ENCODE results near the gene GMEB2. TPM values are rescaled to one million over a fixed set of nuclear protein-coding genes. Genes with fewer than 3 reads are reported as not detected.
A peak's percentile ranks its signal among the peaks of the same experiment; 100 is the strongest.
"Not testable (repeated sequence)": the region's sequence is repeated elsewhere in the genome, so short reads cannot be mapped to it uniquely, and the experiment has no call there.

The GMEB2 gene
- total RNA-seq, 2 experiments from 2014 or later: 13.8 to 14.6 TPM

- DNase-seq: no peak
- Mint-ChIP-seq H3K27me3 (no peaks in the 10 kb centered on the region), H3K9me3 (no peaks in the 10 kb centered on the region), H3K4me1 (peaks cover 14% of the 10 kb centered on the region), H3K36me3 (peaks cover 11% of the 10 kb centered on the region), H3K4me3 (no peak overlapping the region), H3K27ac (no peak overlapping the region)
Measured at GRCh38 chr20:63661108-63661507, 34.2 kb upstream of the GMEB2 start.

DNA sequence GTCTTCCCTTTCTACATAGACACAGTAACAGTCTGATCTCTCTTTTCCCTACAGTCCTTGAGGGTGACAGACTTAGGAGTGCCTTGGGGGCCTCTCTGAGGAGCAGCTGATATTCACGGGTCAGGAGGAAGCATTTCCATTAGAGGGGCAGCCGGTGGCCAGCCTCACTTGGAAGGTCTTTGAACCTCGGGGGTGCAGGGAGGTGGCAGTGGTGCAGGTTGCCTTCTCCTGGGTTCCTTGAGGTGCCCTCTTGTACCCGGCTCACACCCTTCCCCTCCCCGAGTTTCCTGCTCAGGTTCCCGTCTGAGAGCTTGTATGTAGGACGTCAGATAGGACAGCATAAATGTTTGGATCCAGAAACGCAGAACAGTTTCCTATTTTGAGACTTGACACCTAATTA lies 33.7 kb upstream of the GMEB2 start:
- Mint-ChIP-seq H3K36me3 (peaks cover 11% of the 10 kb centered on the region), H3K27me3 (no peaks in the 10 kb centered on the region), H3K4me1 (peaks cover 14% of the 10 kb centered on the region), H3K9me3 (no peaks in the 10 kb centered on the region), H3K4me3 (no peak overlapping the region), H3K27ac (no peak overlapping the region)
- DNase-seq: no peak

DNA sequence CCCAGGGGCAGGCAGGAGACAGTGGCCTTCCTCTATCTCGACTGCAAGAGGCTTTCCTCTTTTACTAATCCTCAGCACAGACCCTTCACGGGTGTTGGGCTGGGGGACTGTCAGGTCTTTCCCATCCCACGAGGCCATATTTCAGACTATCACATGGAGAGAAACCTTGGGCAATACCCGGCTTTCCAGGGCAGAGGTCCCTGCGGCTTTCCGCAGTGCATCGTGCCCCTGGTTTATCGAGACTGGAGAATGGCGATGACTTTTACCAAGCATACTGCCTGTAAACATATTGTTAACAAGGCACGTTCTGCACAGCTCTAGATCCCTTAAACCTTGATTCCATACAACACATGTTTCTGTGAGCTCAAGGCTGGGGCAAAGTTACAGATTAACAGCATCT lies 33.3 kb upstream of the GMEB2 start:
- Mint-ChIP-seq H3K36me3 (peaks cover 11% of the 10 kb centered on the region), H3K4me1 (peaks cover 14% of the 10 kb centered on the region), H3K4me3 (peak overlapping the region; percentile 91)
- not testable (repeated sequence) for H3K27me3 Mint-ChIP-seq, H3K9me3 Mint-ChIP-seq, DNase-seq, H3K27ac Mint-ChIP-seq

DNA sequence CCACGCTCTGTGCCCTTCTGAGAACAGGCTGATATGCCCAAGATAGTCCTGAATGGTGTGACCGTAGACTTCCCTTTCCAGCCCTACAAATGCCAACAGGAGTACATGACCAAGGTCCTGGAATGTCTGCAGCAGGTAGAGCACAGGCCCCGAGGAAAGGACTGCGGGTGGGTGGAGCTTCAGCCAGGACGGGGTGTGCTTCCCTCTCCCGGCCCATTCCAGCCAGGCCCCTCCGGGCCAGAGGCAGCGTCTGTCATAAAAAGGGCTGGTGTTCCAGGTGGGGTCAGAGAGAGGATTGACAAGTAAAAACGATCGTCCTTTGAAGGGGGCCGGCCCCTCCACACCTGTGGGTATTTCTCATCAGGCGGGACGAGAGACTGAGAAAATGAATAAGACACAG lies 32.5 kb upstream of the GMEB2 start:
- Mint-ChIP-seq H3K36me3 (peaks cover 9% of the 10 kb centered on the region), H3K4me1 (peaks cover 19% of the 10 kb centered on the region), H3K9me3 (no peaks in the 10 kb centered on the region), H3K27me3 (no peaks in the 10 kb centered on the region), H3K4me3 (peak overlapping the region; percentile 91), H3K27ac (no peak overlapping the region)
- DNase-seq: no peak

DNA sequence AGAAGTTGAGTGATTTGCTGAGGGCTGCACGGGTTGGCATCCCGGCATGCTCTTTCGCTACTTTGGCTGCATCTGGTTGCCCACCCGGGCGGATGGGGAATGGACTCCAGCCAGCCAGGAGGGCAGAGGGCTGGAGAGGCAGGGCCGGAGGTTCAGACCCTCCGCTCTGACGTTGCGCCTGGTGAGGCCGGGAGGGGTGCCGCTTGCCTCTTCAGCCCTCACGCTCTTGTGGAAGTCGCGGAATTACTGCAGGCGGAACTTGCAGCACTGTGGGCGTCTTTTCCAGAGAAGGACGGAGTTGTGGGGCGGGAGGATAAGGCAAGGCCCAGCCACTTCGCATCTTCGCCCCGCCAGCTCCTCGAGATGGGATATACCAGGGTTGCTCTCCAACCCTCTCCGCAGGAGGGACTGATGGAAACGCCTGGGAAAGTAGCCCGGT lies 31.9 kb upstream of the GMEB2 start:
- peaks cover 9% of the 10 kb centered on the region for H3K36me3 Mint-ChIP-seq
- H3K27ac Mint-ChIP-seq: peak overlapping the region; percentile 92
- H3K9me3 Mint-ChIP-seq: no peaks in the 10 kb centered on the region
- H3K4me1 Mint-ChIP-seq: peaks cover 26% of the 10 kb centered on the region
- DNase-seq: peak; percentile 29
- peak overlapping the region; percentile 91 for H3K4me3 Mint-ChIP-seq
- H3K27me3 Mint-ChIP-seq: no peaks in the 10 kb centered on the region

DNA sequence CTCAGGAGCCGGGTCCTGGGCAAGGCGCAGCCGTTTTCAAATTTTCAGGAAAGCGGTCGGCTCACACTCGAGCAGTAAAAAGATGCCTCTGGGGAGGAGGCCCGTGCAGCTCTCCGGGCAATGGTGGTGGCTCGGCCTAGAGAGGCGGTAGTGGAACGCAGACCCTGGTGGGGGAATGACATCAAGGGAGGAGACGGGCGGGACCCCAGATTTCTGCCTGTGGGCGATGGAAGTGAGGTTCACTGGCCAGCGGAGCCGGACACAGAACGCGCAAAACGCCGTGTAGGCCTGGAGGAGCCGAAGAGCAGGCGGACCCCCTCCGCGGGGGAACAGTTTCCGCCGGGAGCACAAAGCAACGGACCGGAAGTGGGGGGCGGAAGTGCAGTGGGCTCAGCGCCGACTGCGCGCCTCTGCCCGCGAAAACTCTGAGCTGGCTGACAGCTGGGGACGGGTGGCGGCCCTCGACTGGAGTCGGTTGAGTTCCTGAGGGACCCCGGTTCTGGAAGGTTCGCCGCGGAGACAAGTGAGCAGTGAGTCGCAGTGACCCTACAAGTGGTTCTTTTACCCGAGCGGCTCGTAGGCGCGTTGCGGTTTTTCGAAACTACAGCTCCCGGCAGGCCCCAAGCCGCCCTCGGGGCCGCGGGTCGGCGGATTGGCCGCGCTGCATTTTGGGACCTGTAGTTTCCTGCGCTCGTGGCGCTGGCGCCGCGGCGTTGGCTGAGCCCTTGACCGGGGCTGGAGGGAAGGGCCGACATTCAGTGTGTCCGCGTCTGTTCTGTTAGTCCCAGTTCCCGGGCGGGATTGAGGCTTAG lies 31.2 kb upstream of the GMEB2 start, which contains the start of gene RTEL1:
RTEL1 (plus strand) TSS at position 376 of the 812 bp plus-strand sequence. CDS start 1,091 bp downstream, outside the sequence.
- DNase-seq: peak; percentile 91
- Mint-ChIP-seq H3K27me3 (no peaks in the 10 kb centered on the region), H3K4me1 (peaks cover 26% of the 10 kb centered on the region), H3K27ac (peak within 1 kb of the TSS; percentile 92), H3K4me3 (peak within 1 kb of the TSS; percentile 91), H3K36me3 (peaks cover 9% of the 10 kb centered on the region), H3K9me3 (no peaks in the 10 kb centered on the region)

DNA sequence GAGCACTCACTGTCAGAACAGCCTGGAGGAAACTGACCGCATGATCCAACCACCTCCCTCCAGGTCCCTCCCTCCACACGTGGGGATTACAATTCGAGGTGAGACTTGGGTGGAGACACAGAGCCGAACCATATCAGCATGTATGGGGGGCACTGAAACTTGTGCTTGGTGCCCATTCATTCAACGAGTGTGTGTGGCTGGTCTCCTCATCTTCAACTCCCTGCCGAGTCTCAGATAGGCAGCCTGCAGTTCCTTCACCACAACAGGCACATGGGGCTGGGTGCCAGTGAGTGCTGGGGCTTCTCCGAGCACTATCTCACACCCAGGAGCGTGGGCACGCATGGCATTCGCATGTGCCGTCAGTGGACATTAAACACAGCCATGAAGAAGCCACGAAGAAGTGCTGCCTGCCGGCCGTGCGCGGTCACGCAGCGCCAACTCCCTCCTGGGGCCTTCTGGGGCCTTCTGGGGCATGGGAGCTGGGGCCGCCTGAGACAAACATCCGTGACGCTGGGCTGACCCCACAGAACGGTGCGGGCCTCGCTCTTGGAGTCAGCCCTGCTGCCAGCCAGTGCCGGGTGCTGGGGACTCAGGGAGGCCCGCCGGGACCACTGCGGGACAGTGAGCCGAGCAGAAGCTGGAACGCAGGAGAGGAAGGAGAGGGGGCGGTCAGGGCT lies 30.5 kb upstream of the GMEB2 start:
- no peak for DNase-seq
- no peaks in the 10 kb centered on the region for H3K9me3 Mint-ChIP-seq
- H3K4me3 Mint-ChIP-seq: peak overlapping the region; percentile 91
- peak overlapping the region; percentile 92 for H3K27ac Mint-ChIP-seq
- H3K4me1 Mint-ChIP-seq: peaks cover 26% of the 10 kb centered on the region
- peaks cover 8% of the 10 kb centered on the region for H3K36me3 Mint-ChIP-seq
- H3K27me3 Mint-ChIP-seq: no peaks in the 10 kb centered on the region

DNA sequence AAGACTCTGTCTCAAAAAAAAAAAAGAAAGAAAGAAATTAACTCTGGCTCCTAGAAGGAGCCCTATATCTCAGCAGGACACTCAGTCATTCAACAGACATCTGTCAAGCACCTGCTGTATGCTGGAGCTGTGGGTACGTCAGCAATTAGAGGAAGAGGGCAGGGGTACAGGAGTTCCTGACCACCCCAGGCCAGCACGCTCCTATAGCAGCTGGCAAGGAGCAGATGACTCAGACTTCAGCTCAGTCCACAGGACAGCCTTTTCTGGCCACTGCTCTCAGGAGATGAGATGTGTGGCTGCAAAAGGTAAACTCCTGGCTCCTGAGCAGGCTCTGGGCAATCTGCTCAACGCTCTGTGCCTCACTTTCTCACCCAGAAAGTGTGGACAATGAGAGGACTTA lies 29.6 kb upstream of the GMEB2 start:
- DNase-seq: no peak
- Mint-ChIP-seq H3K4me3 (peak overlapping the region; percentile 91), H3K27me3 (no peaks in the 10 kb centered on the region), H3K4me1 (peaks cover 29% of the 10 kb centered on the region), H3K9me3 (no peaks in the 10 kb centered on the region), H3K27ac (no peak overlapping the region), H3K36me3 (peaks cover 6% of the 10 kb centered on the region)

GRCh38 chr20:63655249-63655648 lies 28.3 kb upstream of the GMEB2 start:
- H3K4me3 Mint-ChIP-seq: no peak overlapping the region
- H3K27me3 Mint-ChIP-seq: no peaks in the 10 kb centered on the region
- H3K4me1 Mint-ChIP-seq: peaks cover 36% of the 10 kb centered on the region
- H3K27ac Mint-ChIP-seq: no peak overlapping the region
- no peaks in the 10 kb centered on the region for H3K9me3 Mint-ChIP-seq
- peaks cover 6% of the 10 kb centered on the region for H3K36me3 Mint-ChIP-seq
- no peak for DNase-seq

DNA sequence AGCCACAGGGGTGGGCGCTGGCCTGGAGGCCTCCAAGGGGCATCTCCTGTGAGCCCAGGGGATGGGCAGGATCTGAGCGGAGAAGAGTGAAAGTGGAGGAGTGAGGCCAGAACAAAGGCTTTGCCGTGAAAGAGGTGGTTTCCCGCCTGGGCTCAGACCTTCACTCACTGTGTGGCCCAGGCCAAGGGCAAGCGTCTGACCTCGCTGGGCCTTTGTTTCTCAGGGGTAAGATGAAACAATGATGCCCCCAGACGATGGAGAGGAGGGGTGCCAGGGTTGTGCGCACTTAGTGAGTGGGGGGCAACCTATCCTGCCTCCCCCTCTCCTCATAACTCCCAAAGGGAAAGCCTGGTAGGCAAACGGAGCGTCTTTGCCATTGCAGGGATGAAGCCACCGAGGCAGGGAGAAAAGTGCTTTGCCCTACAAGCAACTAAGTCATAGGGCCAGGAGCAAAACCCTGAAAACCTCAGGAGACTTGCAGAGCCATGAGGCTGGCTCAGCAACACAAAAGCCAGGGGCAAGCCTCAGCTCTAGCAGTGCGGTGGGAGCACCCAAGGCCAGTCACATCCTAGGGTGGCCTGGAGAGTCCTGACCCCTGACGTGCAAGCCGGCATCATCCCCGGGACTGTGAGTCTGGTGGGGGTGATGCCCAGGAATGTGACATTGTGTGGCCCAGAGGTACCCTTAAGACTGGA lies 27.2 kb upstream of the GMEB2 start:
- no peaks in the 10 kb centered on the region for H3K36me3 Mint-ChIP-seq
- H3K9me3 Mint-ChIP-seq: no peaks in the 10 kb centered on the region
- DNase-seq: no peak
- peak overlapping the region; percentile 81 for H3K4me3 Mint-ChIP-seq
- H3K4me1 Mint-ChIP-seq: peaks cover 29% of the 10 kb centered on the region
- peak overlapping the region; percentile 80 for H3K27ac Mint-ChIP-seq
- H3K27me3 Mint-ChIP-seq: no peaks in the 10 kb centered on the region

DNA sequence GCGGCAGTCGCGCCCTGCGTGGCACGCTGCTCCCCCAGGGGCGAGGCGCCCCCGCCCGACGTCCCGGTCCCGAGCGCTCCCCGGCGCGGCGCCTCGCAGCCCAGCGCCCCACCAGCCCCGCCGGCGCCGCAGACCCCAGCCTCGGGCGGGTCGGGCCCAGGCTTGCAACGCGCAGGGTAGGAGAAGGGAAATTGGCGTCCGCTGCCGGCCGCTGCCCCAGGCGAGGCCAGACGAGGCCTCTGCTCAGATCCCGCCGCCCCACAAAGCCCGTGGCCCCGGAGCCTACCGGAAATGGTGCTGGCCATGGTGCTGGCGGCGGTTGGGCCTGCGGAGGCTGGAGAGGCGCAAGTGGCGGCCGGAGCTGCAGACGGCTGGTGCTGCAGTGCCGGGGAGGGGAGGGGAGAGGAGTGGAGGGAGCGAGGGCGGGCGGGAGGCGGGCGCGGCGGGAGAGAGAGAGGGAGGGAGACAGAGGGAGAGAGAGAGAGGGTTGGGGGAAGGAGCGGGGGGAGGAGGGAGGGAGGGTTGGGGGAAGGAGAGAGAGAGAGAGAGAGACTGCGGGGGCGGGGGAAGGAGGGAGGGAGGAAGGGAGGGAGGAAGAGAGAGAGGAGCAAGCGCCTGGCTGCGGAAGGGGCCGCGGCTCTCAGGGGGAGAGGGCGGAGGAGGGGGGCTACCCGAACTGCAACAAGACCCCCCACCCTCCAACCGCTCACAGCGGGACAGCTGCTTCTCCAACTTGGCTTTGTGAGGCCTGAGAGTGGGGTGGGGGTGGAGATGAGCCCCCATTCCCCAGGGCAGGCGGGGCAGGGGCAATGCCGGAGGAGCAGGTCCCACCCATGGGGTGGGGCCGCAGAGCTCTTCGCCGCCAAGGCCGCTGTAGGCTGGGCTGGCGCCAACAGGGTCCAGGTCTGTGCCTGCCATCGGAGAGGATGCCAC lies 26.4 kb upstream of the GMEB2 start, which contains the start of gene STMN3:
STMN3 (minus strand) TSS at position 384 of the 933 bp plus-strand sequence; CDS start at position 305, 79 bp downstream.
- Mint-ChIP-seq H3K4me3 (peak within 1 kb of the TSS; percentile 81), H3K9me3 (no peaks in the 10 kb centered on the region), H3K36me3 (no peaks in the 10 kb centered on the region), H3K27me3 (no peaks in the 10 kb centered on the region), H3K4me1 (peaks cover 30% of the 10 kb centered on the region), H3K27ac (peak within 1 kb of the TSS; percentile 80)
- DNase-seq: peak; percentile 78

DNA sequence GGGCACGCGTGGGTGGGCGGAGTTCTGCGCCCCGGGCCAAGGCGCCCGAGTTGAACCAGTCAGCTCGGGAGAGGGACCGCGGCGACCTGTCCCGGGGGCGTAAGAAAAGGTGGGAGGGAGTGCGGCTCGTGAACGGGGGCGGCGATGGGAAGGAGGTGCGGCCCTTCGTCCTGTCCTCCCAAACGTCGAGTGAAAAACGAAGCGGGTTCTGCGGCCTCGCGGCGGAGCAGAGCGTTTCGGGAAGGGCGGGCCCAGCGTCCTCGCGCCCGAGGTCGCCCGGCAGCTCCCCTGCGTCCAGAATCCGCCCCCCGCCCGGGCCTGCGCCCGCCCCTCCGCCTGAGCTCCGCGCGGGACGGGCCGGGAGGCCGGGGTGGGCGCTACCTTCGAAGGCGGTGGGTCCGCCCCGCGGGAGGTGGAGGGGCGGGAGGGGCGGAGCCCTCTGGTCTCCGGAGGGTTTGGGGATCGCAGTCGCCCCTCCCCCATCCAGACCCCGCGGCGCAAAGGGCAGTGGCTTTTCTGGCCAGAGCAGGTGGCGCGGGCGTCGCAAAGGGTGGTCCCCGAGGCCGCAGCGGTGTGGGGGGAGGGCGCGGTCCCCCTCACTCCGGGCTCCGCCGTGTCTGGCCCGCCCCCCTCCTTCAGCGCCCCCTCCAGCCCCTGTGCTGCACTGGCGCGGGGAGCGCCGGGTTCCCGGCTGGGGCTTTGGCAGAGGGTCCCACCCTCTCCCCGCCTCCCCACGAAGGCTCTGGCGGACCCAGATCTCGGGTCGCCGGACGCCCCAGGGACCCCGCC lies 25.5 kb upstream of the GMEB2 start:
- no peaks in the 10 kb centered on the region for H3K36me3 Mint-ChIP-seq
- peak overlapping the region; percentile 56 for H3K4me3 Mint-ChIP-seq
- peaks cover 28% of the 10 kb centered on the region for H3K4me1 Mint-ChIP-seq
- no peaks in the 10 kb centered on the region for H3K9me3 Mint-ChIP-seq
- no peak overlapping the region for H3K27ac Mint-ChIP-seq
- no peaks in the 10 kb centered on the region for H3K27me3 Mint-ChIP-seq
- peak; percentile 53 for DNase-seq

GRCh38 chr20:63651942-63652191 lies 25.0 kb upstream of the GMEB2 start:
- Mint-ChIP-seq H3K36me3 (no peaks in the 10 kb centered on the region), H3K4me1 (peaks cover 25% of the 10 kb centered on the region), H3K27ac (no peak overlapping the region), H3K4me3 (peak overlapping the region; percentile 62), H3K27me3 (no peaks in the 10 kb centered on the region), H3K9me3 (no peaks in the 10 kb centered on the region)
- no peak for DNase-seq

DNA sequence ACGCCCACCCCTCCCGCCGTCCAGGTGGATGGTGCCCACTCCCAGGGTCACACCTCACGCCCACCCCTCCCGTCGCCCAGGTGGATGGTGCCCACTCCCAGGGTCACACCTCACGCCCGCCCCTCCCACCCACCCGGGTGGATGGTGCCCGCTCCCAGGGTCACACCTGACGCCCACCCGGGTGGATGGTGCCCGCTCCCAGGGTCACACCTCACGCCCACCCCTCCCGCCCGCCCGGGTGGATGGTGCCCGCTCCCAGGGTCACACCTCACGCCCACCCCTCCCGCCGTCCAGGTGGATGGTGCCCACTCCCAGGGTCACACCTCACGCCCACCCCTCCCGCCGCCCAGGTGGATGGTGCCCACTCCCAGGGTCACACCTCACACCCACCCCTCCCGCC lies 23.6 kb upstream of the GMEB2 start:
- H3K4me3 Mint-ChIP-seq, H3K9me3 Mint-ChIP-seq, H3K27me3 Mint-ChIP-seq, DNase-seq, H3K27ac Mint-ChIP-seq, H3K36me3 Mint-ChIP-seq: not testable (repeated sequence)
- H3K4me1 Mint-ChIP-seq: peaks cover 24% of the 10 kb centered on the region
